GM23338 (cell line): ENCODE measurements around the gene MAD2L1BP. TPM values are rescaled to one million over a fixed set of nuclear protein-coding genes. Genes with fewer than 3 reads are reported as not detected.

Source experiments
- ATAC-seq: fragments of 200-7000 bp; cut with Tn5 transposase; 3 replicates; pipeline ENCODE4 v1.9.1; 2020
- DNase-seq: peaks from one replicate; pipeline ENCODE4 v3.0.0-alpha.2; 2015; ENCODE audit warnings: low spot score
- H2AFZ ChIP-seq: fragments of 200-600 bp; sonication (generic); 2 replicates; pipeline ENCODE4 v1.8.0; 2016; ENCODE audit warnings: antibody characterized with exemption, mild to moderate bottlenecking, moderate library complexity
- H3F3A ChIP-seq: fragments of 200-600 bp; sonication (generic); replicated peaks from 2 replicates; pipeline ENCODE4 v1.8.0; 2017; ENCODE audit warnings: antibody characterized with exemption, mixed run types, low read depth
- H3K27ac ChIP-seq: fragments of 200-600 bp; sonication (generic); 2 replicates; pipeline ENCODE4 v1.6.1; 2016; ENCODE audit warnings: low read depth
- H3K27me3 ChIP-seq: fragments of 200-600 bp; sonication (generic); 2 replicates; pipeline ENCODE4 v1.8.0; 2016; ENCODE audit warnings: mild to moderate bottlenecking, mixed run types, moderate library complexity; ENCODE audit not compliant: insufficient read depth
- H3K36me3 ChIP-seq: fragments of 200-600 bp; sonication (generic); 2 replicates; pipeline ENCODE4 v1.8.0; 2016; ENCODE audit warnings: mild to moderate bottlenecking; ENCODE audit not compliant: insufficient read depth
- H3K4me1 ChIP-seq: fragments of 200-600 bp; sonication (generic); 2 replicates; pipeline ENCODE4 v1.8.0; 2016; ENCODE audit warnings: mild to moderate bottlenecking, moderate library complexity; ENCODE audit not compliant: insufficient read depth
- H3K4me2 ChIP-seq: fragments of 200-600 bp; sonication (generic); 2 replicates; pipeline ENCODE4 v1.7.1; 2017; ENCODE audit warnings: mixed run types
- H3K4me3 ChIP-seq: fragments of 200-600 bp; sonication (generic); 2 replicates; pipeline ENCODE4 v1.6.1; 2016; ENCODE audit warnings: mixed run types
- H3K79me2 ChIP-seq: fragments of 200-600 bp; sonication (generic); replicated peaks from 2 replicates; pipeline ENCODE4 v1.8.0; 2017; ENCODE audit warnings: mild to moderate bottlenecking; ENCODE audit not compliant: insufficient read depth
- H3K9me2 ChIP-seq: fragments of 200-600 bp; sonication (generic); 2 replicates; pipeline ENCODE4 v1.8.0; 2017; ENCODE audit not compliant: insufficient read depth
- H4K20me1 ChIP-seq: fragments of 200-600 bp; sonication (generic); replicated peaks from 2 replicates; pipeline ENCODE4 v1.8.0; 2017; ENCODE audit warnings: mild to moderate bottlenecking; ENCODE audit not compliant: insufficient read depth
- H3K27ac Mint-ChIP-seq: 2 replicates; pipeline ENCODE4 v1.8.0; 2020; ENCODE audit warnings: inconsistent platforms, mild to moderate bottlenecking, moderate library complexity, mixed read lengths
- H3K27me3 Mint-ChIP-seq: 3 replicates; pipeline ENCODE4 v1.8.0; 2022; ENCODE audit warnings: low read depth, mild to moderate bottlenecking, moderate library complexity, mixed read lengths, inconsistent platforms; ENCODE audit not compliant: insufficient read depth, poor library complexity
- H3K36me3 Mint-ChIP-seq: 3 replicates; pipeline ENCODE4 v1.8.0; 2021; ENCODE audit warnings: low read depth, mild to moderate bottlenecking, inconsistent platforms, moderate library complexity, mixed read lengths
- H3K4me1 Mint-ChIP-seq: 3 replicates; pipeline ENCODE4 v1.8.0; 2020; ENCODE audit warnings: mild to moderate bottlenecking, inconsistent platforms, mixed read lengths
- H3K4me3 Mint-ChIP-seq: 3 replicates; pipeline ENCODE4 v1.8.0; 2021; ENCODE audit warnings: moderate library complexity, mild to moderate bottlenecking, inconsistent platforms, mixed read lengths
- H3K9me3 Mint-ChIP-seq: 3 replicates; pipeline ENCODE4 v1.8.0; 2020; ENCODE audit warnings: moderate library complexity, mild to moderate bottlenecking, inconsistent platforms, mixed read lengths
- EZH2 ChIP-seq: fragments of 200-600 bp; sonication (generic); IDR thresholded peaks from one replicate; pipeline ENCODE4 v1.8.0; 2017; ENCODE audit warnings: antibody characterized with exemption, mild to moderate bottlenecking, low read depth; ENCODE audit not compliant: unreplicated experiment
- EZH2phosphoT487 ChIP-seq: fragments of 200-600 bp; sonication (generic); IDR thresholded peaks from one replicate; pipeline ENCODE4 v1.8.1; 2018; ENCODE audit warnings: antibody characterized with exemption; ENCODE audit not compliant: unreplicated experiment
- JUNB ChIP-seq: IDR thresholded peaks from one replicate; pipeline ENCODE4 v1.6.1; 2016; ENCODE audit warnings: antibody characterized with exemption; ENCODE audit not compliant: unreplicated experiment
- NANOG ChIP-seq: IDR thresholded peaks from 2 replicates; pipeline ENCODE4 v1.6.1; 2016; ENCODE audit warnings: antibody characterized with exemption, borderline replicate concordance
- STAT1 ChIP-seq: IDR thresholded peaks from one replicate; pipeline ENCODE4 v1.6.1; 2016; ENCODE audit warnings: antibody characterized with exemption; ENCODE audit not compliant: unreplicated experiment
- ZNF114 ChIP-seq: fragments of 250-450 bp; sonication (Bioruptor Pico); IDR thresholded peaks from 2 replicates; pipeline ENCODE4 v1.5.0; 2020; ENCODE audit warnings: mild to moderate bottlenecking, moderate library complexity
- ZNF331 ChIP-seq: fragments of 250-450 bp; sonication (Bioruptor Pico); IDR thresholded peaks from 2 replicates; pipeline ENCODE4 v1.5.0; 2020; ENCODE audit warnings: low read depth, mild to moderate bottlenecking, moderate library complexity
- polyA plus RNA-seq: library from polyadenylated mRNA; unstranded; fragments of >200 nt; fragmentation: Nextera tagmentation; extraction: Ambion mirVana; gene quantifications from 2 replicates; pipeline ENCODE4 v1.2.1, GENCODE V29; 2016
- total RNA-seq: library from RNA; depleted of rRNA; stranded (reverse); fragments of >200 nt; shearing (Covaris generic); gene quantifications from 2 replicates; pipeline ENCODE4 v1.2.3, GENCODE V29; 2014
- TF ChIP-seq, protein P1 (sequence below): IDR thresholded peaks from one replicate; pipeline ENCODE4 v1.6.1; 2018; ENCODE audit warnings: antibody characterized with exemption; ENCODE audit not compliant: unreplicated experiment
- TF ChIP-seq, protein P2 (sequence below): IDR thresholded peaks from 2 replicates; pipeline ENCODE4 v1.6.1; 2016; ENCODE audit warnings: antibody characterized with exemption
- TF ChIP-seq, protein P3 (sequence below): fragments of 250-450 bp; sonication (Bioruptor Pico); IDR thresholded peaks from 2 replicates; pipeline ENCODE4 v1.5.0; 2020; ENCODE audit warnings: mild to moderate bottlenecking, moderate library complexity

MAD2L1BP gene
- total and polyA plus RNA-seq, 2 experiments from 2014 or later = 26.6 to 51.7 TPM

DNA sequence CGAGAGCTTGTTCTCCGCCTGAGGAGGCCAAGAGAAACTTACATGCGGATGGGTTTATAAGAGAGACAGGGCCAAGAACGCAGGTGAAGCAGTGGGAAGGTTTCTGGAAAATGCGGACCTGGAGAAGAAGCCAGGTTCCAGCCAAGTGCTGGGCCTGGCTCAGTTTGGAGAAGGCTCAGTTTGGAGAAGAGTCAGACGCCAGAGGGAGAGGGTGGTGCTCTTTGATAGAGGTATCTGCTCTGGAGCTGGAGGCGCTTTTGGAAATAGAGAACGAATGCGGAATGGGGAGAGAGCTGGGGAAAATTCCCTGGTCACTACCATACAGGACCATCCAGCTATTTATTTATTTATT lies 9.9 kb downstream of the MAD2L1BP start (continued):
- TF ChIP-seq EZH2phosphoT487 (no peak), EZH2 (no peak), ZNF331 (no peak), ZNF114 (CRISPR knock-in tag) (no peak)
- TF ChIP-seq, protein P1, sequence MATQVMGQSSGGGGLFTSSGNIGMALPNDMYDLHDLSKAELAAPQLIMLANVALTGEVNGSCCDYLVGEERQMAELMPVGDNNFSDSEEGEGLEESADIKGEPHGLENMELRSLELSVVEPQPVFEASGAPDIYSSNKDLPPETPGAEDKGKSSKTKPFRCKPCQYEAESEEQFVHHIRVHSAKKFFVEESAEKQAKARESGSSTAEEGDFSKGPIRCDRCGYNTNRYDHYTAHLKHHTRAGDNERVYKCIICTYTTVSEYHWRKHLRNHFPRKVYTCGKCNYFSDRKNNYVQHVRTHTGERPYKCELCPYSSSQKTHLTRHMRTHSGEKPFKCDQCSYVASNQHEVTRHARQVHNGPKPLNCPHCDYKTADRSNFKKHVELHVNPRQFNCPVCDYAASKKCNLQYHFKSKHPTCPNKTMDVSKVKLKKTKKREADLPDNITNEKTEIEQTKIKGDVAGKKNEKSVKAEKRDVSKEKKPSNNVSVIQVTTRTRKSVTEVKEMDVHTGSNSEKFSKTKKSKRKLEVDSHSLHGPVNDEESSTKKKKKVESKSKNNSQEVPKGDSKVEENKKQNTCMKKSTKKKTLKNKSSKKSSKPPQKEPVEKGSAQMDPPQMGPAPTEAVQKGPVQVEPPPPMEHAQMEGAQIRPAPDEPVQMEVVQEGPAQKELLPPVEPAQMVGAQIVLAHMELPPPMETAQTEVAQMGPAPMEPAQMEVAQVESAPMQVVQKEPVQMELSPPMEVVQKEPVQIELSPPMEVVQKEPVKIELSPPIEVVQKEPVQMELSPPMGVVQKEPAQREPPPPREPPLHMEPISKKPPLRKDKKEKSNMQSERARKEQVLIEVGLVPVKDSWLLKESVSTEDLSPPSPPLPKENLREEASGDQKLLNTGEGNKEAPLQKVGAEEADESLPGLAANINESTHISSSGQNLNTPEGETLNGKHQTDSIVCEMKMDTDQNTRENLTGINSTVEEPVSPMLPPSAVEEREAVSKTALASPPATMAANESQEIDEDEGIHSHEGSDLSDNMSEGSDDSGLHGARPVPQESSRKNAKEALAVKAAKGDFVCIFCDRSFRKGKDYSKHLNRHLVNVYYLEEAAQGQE = no peak
- TF ChIP-seq, protein P2, sequence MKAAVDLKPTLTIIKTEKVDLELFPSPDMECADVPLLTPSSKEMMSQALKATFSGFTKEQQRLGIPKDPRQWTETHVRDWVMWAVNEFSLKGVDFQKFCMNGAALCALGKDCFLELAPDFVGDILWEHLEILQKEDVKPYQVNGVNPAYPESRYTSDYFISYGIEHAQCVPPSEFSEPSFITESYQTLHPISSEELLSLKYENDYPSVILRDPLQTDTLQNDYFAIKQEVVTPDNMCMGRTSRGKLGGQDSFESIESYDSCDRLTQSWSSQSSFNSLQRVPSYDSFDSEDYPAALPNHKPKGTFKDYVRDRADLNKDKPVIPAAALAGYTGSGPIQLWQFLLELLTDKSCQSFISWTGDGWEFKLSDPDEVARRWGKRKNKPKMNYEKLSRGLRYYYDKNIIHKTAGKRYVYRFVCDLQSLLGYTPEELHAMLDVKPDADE = no peak

DNA sequence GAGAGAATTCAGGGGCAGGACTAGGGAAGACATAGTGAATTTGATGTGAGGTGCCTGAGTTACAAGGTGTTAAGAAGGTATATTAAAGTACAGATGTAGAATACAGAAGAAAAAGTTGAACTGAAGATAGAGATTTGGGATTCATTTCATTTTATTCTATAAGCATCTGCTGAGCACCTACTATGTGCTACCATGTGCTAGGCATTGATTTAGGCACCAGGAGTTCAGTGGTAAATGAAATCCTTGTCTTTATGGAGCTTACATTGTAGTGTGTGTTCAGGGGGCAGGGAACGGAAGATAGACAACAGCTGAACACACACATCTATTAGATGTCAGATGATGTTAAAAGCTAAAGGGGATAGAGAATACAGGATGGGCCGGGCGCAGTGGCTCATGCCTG lies 12.0 kb downstream of the MAD2L1BP start:
- no peaks in the 10 kb centered on the region for H3K9me2 ChIP-seq
- no peaks in the 10 kb centered on the region for H3K36me3 ChIP-seq
- H3K4me2 ChIP-seq = no peak overlapping the region
- DNase-seq (no peak), ATAC-seq (no peak)
- no peak overlapping the region for H3K4me3 ChIP-seq
- no peak overlapping the region for H3K27ac ChIP-seq
- no peak overlapping the region for H3K4me3 Mint-ChIP-seq
- H3K4me1 Mint-ChIP-seq = peaks cover 10% of the 10 kb centered on the region
- peaks cover 5% of the 10 kb centered on the region; the same call in 2 of the 3 replicates for H3K36me3 Mint-ChIP-seq
- peaks cover 7% of the 10 kb centered on the region for H3F3A ChIP-seq
- H3K27ac Mint-ChIP-seq = no peak overlapping the region
- H3K9me3 Mint-ChIP-seq = peaks cover 2% of the 10 kb centered on the region; the same call in 1 of the 3 replicates
- peaks cover 6% of the 10 kb centered on the region for H3K4me1 ChIP-seq
- no peak overlapping the region for H2AFZ ChIP-seq
- no peaks in the 10 kb centered on the region for H3K79me2 ChIP-seq
- peaks cover 11% of the 10 kb centered on the region for H3K27me3 Mint-ChIP-seq
- peaks cover 1% of the 10 kb centered on the region; the same call in 1 of the 2 replicates for H4K20me1 ChIP-seq
- TF ChIP-seq JUNB = no peak
- TF ChIP-seq ZNF114 (CRISPR knock-in tag) = no peak
- TF ChIP-seq, protein P3, sequence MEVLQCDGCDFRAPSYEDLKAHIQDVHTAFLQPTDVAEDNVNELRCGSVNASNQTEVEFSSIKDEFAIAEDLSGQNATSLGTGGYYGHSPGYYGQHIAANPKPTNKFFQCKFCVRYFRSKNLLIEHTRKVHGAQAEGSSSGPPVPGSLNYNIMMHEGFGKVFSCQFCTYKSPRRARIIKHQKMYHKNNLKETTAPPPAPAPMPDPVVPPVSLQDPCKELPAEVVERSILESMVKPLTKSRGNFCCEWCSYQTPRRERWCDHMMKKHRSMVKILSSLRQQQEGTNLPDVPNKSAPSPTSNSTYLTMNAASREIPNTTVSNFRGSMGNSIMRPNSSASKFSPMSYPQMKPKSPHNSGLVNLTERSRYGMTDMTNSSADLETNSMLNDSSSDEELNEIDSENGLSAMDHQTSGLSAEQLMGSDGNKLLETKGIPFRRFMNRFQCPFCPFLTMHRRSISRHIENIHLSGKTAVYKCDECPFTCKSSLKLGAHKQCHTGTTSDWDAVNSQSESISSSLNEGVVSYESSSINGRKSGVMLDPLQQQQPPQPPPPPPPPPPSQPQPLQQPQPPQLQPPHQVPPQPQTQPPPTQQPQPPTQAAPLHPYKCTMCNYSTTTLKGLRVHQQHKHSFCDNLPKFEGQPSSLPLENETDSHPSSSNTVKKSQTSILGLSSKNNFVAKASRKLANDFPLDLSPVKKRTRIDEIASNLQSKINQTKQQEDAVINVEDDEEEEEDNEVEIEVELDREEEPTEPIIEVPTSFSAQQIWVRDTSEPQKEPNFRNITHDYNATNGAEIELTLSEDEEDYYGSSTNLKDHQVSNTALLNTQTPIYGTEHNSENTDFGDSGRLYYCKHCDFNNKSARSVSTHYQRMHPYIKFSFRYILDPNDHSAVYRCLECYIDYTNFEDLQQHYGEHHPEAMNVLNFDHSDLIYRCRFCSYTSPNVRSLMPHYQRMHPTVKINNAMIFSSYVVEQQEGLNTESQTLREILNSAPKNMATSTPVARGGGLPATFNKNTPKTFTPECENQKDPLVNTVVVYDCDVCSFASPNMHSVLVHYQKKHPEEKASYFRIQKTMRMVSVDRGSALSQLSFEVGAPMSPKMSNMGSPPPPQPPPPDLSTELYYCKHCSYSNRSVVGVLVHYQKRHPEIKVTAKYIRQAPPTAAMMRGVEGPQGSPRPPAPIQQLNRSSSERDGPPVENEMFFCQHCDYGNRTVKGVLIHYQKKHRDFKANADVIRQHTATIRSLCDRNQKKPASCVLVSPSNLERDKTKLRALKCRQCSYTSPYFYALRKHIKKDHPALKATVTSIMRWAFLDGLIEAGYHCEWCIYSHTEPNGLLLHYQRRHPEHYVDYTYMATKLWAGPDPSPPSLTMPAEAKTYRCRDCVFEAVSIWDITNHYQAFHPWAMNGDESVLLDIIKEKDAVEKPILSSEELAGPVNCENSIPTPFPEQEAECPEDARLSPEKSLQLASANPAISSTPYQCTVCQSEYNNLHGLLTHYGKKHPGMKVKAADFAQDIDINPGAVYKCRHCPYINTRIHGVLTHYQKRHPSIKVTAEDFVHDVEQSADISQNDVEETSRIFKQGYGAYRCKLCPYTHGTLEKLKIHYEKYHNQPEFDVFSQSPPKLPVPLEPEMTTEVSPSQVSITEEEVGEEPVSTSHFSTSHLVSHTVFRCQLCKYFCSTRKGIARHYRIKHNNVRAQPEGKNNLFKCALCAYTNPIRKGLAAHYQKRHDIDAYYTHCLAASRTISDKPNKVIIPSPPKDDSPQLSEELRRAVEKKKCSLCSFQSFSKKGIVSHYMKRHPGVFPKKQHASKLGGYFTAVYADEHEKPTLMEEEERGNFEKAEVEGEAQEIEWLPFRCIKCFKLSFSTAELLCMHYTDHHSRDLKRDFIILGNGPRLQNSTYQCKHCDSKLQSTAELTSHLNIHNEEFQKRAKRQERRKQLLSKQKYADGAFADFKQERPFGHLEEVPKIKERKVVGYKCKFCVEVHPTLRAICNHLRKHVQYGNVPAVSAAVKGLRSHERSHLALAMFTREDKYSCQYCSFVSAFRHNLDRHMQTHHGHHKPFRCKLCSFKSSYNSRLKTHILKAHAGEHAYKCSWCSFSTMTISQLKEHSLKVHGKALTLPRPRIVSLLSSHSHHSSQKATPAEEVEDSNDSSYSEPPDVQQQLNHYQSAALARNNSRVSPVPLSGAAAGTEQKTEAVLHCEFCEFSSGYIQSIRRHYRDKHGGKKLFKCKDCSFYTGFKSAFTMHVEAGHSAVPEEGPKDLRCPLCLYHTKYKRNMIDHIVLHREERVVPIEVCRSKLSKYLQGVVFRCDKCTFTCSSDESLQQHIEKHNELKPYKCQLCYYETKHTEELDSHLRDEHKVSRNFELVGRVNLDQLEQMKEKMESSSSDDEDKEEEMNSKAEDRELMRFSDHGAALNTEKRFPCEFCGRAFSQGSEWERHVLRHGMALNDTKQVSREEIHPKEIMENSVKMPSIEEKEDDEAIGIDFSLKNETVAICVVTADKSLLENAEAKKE (CRISPR knock-in tag) = no peak
- TF ChIP-seq STAT1 = no peak
- no peak for TF ChIP-seq EZH2phosphoT487
- TF ChIP-seq ZNF331 = no peak
- TF ChIP-seq NANOG = no peak
- H3K27me3 ChIP-seq = no peaks in the 10 kb centered on the region
